GM21717 (cell line): ENCODE measurements around the gene NOVA2.

Experiments
- ATAC-seq: cut with Tn5 transposase; IDR thresholded peaks from one replicate; pipeline ENCODE4 v1.9.1; 2021; ENCODE audit warnings: mild to moderate bottlenecking, moderate library complexity; ENCODE audit not compliant: unreplicated experiment

NOVA2 gene

GRCh38 chr19:45967246-45967645 lies 6.4 kb downstream of the NOVA2 start:
- ATAC-seq, result no peak

DNA sequence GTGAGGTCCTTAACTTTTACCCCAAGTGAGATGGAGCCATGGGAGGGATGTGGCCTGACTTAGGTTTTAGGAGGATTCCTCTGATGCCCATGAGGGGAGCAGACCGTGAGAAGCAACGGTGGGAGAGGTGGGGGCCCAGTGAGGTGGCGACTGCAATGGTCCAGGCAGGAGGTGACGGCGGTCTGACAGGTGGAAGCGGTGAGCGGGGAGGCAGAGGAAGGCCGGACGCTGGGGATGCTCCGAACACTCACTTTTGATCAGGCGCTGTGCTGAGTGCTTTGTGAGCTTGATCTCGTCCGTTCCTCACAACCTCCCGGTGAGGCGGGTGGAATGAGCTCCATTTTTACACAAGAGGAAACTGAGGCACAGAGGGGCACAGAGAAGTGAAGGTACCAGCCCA lies 11.6 kb downstream of the NOVA2 start:
- no peak for ATAC-seq

DNA sequence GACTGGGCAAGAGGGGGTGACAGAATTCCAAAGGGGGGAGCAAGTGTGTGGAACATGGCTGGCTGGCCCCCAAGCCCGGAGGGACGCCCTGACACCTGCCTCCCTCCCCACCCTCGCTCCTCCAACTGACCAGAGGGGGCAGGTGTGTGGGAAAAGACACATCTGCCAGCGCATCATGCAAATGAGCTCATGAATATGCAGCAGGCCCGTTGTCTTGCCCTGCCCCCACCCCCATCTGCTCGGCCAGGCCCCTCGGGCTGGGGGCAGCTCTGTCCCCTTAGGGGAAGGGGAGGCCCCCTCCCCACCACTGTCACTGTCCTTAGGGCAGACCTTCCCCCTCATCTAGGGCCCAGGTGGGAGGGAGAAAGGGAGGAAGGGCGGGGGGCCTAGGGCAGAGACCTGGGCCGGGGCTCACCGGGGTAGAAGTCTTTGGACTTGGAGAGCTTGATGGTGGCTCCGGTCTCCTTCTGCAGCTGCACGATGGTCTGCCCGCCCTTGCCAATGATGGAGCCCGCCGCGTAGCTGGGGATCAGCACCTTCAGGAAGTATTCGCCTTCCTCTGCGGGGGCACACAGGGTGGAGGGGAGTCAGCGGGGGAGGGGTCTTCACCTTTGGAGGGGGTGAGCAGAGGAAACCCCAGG lies 12.9 kb downstream of the NOVA2 start:
- no peak for ATAC-seq

- no peak for ATAC-seq
Measured at GRCh38 chr19:45959517-45960025, 14.1 kb downstream of the NOVA2 start.

GRCh38 chr19:45958769-45959516 lies 14.7 kb downstream of the NOVA2 start:
- no peak for ATAC-seq

DNA sequence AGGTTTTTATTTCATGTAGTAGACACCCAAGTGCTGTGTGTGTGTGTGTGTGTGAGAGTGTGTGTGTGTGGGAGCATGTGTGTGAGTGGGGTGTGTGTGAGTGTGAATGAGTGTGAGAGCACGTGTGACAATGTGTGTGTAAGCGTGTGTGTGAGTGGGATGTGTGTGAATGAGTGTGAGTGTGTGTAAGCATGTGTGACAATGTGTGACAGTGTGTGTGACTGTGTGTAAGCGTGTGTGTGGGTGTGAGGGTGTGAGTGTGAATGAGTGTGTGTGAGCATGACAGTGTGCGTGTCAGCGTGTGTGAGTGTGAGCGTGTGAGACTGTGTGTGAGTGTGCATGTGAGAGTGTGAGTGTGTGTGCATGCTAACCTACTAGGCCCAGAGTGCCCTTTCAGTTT lies 15.3 kb downstream of the NOVA2 start:
- no peak for ATAC-seq

GRCh38 chr19:45955905-45956608 lies 17.6 kb downstream of the NOVA2 start:
- no peak for ATAC-seq

- no peak for ATAC-seq
Measured at GRCh38 chr19:45954156-45954555, 19.5 kb downstream of the NOVA2 start.

DNA sequence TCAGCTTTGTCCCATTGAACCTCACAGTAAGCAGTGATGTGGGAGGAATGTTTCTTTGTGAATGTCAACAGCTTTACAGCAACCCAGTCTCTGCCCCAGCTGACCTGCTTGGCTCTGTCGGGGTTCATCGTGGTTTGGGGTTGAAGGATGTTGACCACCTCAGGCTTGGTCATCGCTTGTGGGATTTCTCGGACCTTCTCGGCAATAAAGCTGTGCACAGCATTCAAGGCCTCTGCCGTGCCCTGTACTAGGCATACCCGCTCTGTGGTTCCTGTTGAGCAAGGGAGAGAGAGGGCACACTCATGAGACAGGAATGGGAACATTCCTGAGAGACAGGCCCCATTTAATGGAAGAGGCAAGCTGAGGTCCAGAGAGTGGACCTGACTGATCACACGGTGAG lies 20.0 kb downstream of the NOVA2 start:
- ATAC-seq, result no peak

- no peak for ATAC-seq
Measured at GRCh38 chr19:45952686-45953505, 20.8 kb downstream of the NOVA2 start.

DNA sequence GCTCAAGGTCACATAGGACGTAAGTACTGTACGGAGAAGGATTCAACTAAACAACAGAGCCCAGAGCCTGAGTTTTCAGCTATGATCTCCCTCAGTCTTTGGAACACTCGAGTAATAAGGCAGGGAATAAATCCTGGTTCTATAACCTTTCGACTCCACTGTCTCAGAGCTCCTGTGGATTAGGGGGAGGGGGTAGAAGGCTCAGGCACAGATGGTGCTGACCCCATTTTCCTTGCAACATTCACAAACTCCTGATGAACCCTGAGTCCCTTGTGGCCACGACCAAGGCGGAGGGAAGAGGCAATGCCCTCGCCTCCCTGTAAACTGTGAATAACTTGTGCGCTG lies 21.4 kb downstream of the NOVA2 start:
- ATAC-seq, result no peak

- no peak for ATAC-seq
Measured at GRCh38 chr19:45947926-45948325, 25.7 kb downstream of the NOVA2 start.

DNA sequence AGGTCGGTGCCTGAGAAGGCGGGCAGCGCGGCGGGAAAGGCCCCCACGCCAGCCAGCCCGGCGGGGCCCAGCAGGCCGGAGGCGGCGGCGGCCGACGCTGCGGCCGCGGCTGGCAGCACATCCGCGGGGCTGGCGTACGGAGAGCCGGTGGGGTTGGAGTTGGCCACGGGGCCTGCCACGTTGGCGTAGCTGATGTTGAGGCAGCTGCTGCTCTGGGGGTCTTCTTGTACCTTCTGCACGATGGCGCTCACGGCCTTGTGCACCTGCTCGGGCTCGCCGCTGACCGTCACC lies 33.2 kb downstream of the NOVA2 start:
- ATAC-seq, result no peak

- ATAC-seq, result no peak
Measured at GRCh38 chr19:45939792-45940514, 33.7 kb downstream of the NOVA2 start.

DNA sequence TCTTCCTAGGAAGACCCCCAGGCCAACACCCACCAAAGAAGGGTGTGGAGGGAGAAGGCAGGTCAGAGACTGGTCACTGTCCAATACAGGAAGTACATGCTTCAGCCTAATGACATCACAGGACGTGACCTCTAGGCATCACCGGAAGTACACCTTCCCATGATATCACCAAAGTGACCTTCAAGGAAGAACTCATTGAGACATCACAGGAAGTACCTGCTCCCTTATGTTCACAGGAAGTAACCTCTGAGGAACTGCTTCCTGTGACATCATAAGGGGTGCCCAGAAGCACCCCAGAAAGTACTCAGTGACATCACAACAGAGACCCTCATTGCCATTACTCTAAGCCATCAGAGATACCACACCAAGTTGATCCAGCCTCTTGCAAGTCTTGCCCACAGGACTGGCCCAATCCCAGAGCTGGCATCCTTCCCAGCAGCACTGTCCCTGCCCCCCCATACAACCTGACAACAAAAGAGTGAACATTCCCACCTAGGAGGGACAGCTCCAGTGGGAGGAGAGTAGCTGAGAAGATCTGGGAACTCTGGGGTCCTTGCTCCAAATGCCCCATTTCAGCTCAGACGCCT lies 34.8 kb downstream of the NOVA2 start:
- no peak for ATAC-seq

DNA sequence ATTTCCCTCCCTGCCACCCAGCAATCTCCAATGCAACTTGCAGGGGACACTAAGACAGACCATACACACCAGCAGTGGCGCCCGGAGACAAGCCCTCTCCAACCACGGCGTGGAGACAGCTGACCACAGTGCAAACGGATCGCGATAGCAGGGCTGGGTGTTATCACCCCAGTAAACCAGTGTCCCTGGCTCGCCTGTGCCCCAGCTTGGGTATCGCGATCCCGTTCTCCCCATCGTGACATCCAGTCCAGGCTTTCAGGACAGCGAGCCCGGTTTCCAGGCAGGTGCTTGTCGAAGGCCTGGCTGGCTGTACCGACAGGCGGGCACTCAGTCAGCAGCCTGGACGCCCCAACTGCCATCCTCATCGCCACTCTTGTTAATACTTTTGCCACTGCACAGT lies 38.4 kb downstream of the NOVA2 start:
- no peak for ATAC-seq

GRCh38 chr19:45934551-45935230 lies 39.0 kb downstream of the NOVA2 start:
- ATAC-seq, result no peak

- ATAC-seq, result no peak
Measured at GRCh38 chr19:45933759-45934158, 39.9 kb downstream of the NOVA2 start.

DNA sequence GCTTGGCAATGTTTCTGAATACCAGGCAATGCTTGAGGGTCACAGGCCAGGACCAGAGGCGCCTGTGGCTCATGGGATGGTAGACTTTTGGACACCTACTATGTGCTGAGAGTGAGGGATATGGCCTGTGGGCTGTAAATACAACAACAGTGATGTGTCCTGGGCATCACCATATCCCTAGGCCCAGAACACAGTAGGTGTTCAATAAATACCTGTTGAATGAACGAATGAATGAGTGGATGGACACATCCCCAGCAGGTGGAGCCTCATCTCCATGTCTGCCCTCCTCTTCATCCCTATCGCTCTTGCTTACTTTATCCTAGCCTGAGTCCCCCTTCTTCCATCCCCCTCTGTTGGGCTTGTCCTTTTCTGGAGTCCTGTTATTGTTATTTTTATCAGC lies 42.6 kb downstream of the NOVA2 start:
- no peak for ATAC-seq

- ATAC-seq, result no peak
Measured at GRCh38 chr19:45929247-45929646, 44.4 kb downstream of the NOVA2 start.
